DOHH2 (cell line): ENCODE results near the gene ATP6V1E1.

Source experiments
- H3F3A ChIP-seq: fragments of 200-600 bp; sonication (generic), shearing (Covaris generic); 2 replicates; pipeline ENCODE4 v1.6.0; 2016; ENCODE audit warnings: antibody characterized with exemption, mild to moderate bottlenecking; ENCODE audit not compliant: control insufficient read depth, insufficient read depth
- H3K27ac ChIP-seq: fragments of 200-600 bp; sonication (generic); 2 replicates; pipeline ENCODE4 v1.5.1; 2014; ENCODE audit warnings: low read depth, mild to moderate bottlenecking, low read length, moderate library complexity
- H3K27me3 ChIP-seq: fragments of 200-600 bp; sonication (generic); 2 replicates; pipeline ENCODE4 v1.6.1; 2014; ENCODE audit warnings: mild to moderate bottlenecking, low read length, mixed read lengths; ENCODE audit not compliant: control insufficient read depth
- H3K36me3 ChIP-seq: fragments of 200-600 bp; sonication (generic); 2 replicates; pipeline ENCODE4 v1.6.1; 2014; ENCODE audit warnings: mild to moderate bottlenecking, low read length, moderate library complexity, mixed read lengths; ENCODE audit not compliant: control insufficient read depth
- H3K4me1 ChIP-seq: fragments of 200-600 bp; sonication (generic); 2 replicates; pipeline ENCODE4 v1.6.1; 2014; ENCODE audit warnings: mild to moderate bottlenecking, low read length, mixed read lengths; ENCODE audit not compliant: control insufficient read depth
- H3K4me2 ChIP-seq: fragments of 200-600 bp; sonication (generic); 2 replicates; pipeline ENCODE4 v1.6.0; 2014; ENCODE audit warnings: mild to moderate bottlenecking, low read length, moderate library complexity
- H3K4me3 ChIP-seq: fragments of 200-600 bp; sonication (generic); 2 replicates; pipeline ENCODE4 v1.5.1; 2014; ENCODE audit warnings: mild to moderate bottlenecking, low read length, mixed read lengths
- H3K79me2 ChIP-seq: fragments of 200-600 bp; sonication (generic); 2 replicates; pipeline ENCODE4 v1.6.1; 2014; ENCODE audit warnings: mild to moderate bottlenecking, low read length, mixed read lengths; ENCODE audit not compliant: control insufficient read depth
- H3K9me2 ChIP-seq: fragments of 200-600 bp; sonication (generic); replicated peaks from 2 replicates; pipeline ENCODE4 v1.6.1; 2014; ENCODE audit warnings: mild to moderate bottlenecking, low read length, mixed read lengths; ENCODE audit not compliant: control insufficient read depth
- H3K9me3 ChIP-seq: fragments of 200-600 bp; sonication (generic); 2 replicates; pipeline ENCODE4 v1.6.1; 2014; ENCODE audit warnings: antibody characterized with exemption, low read length, mixed read lengths; ENCODE audit not compliant: control insufficient read depth, insufficient read depth
- H4K20me1 ChIP-seq: fragments of 200-600 bp; sonication (generic); 2 replicates; pipeline ENCODE4 v1.6.0; 2014; ENCODE audit warnings: low read depth, mild to moderate bottlenecking, antibody characterized with exemption, low read length, moderate library complexity; ENCODE audit not compliant: control insufficient read depth, insufficient read depth
- CTCF ChIP-seq: fragments of 200-600 bp; sonication (generic); IDR thresholded peaks from one replicate; pipeline ENCODE4 v1.5.1; 2014; ENCODE audit warnings: antibody characterized with exemption, mild to moderate bottlenecking, low read depth, low read length; ENCODE audit not compliant: poor library complexity, severe bottlenecking
- EZH2phosphoT487 ChIP-seq: fragments of 200-600 bp; sonication (generic); IDR thresholded peaks from 2 replicates; pipeline ENCODE4 v1.6.1; 2017; ENCODE audit warnings: borderline replicate concordance, mild to moderate bottlenecking, antibody characterized with exemption, low read length, moderate library complexity, mixed read lengths

ATP6V1E1 gene

GRCh38 chr22:17589810-17590375, 38.7 kb downstream of the ATP6V1E1 start:
- H3F3A ChIP-seq: no peaks in the 10 kb centered on the region; the same call in 1 of the 2 replicates

GRCh38 chr22:17588606-17589005, 39.9 kb downstream of the ATP6V1E1 start:
- Histone ChIP-seq H3K4me2 (no peak overlapping the region), H3K4me1 (peaks cover 9% of the 10 kb centered on the region), H3K79me2 (peaks cover 7% of the 10 kb centered on the region), H3K9me2 (no peaks in the 10 kb centered on the region), H3K27ac (no peak overlapping the region), H3K4me3 (no peak overlapping the region), H3K9me3 (no peaks in the 10 kb centered on the region), H4K20me1 (no peaks in the 10 kb centered on the region), H3F3A (no peaks in the 10 kb centered on the region), H3K27me3 (no peaks in the 10 kb centered on the region), H3K36me3 (peaks cover 32% of the 10 kb centered on the region)
- TF ChIP-seq EZH2phosphoT487 (no peak), CTCF (no peak)

More at GRCh38 chr22:17589810-17590375, 38.7 kb downstream of the ATP6V1E1 start:
- Histone ChIP-seq H3K36me3 (peaks cover 41% of the 10 kb centered on the region), H3K4me3 (no peak overlapping the region), H3K9me3 (no peaks in the 10 kb centered on the region), H3K9me2 (no peaks in the 10 kb centered on the region), H3K4me2 (no peak overlapping the region), H4K20me1 (no peaks in the 10 kb centered on the region), H3K79me2 (peaks cover 16% of the 10 kb centered on the region), H3K4me1 (peaks cover 21% of the 10 kb centered on the region), H3K27ac (no peak overlapping the region; the same call in 1 of the 2 replicates), H3K27me3 (no peaks in the 10 kb centered on the region)
- TF ChIP-seq EZH2phosphoT487: no peak
- no peak for TF ChIP-seq CTCF

GRCh38 chr22:17587629-17588028, 40.9 kb downstream of the ATP6V1E1 start:
- no peak overlapping the region for H3K4me3 ChIP-seq
- no peaks in the 10 kb centered on the region for H3K4me1 ChIP-seq
- no peaks in the 10 kb centered on the region for H3F3A ChIP-seq
- no peaks in the 10 kb centered on the region for H3K9me3 ChIP-seq
- H3K79me2 ChIP-seq: no peaks in the 10 kb centered on the region
- peaks cover 23% of the 10 kb centered on the region for H3K36me3 ChIP-seq
- H3K27ac ChIP-seq: no peak overlapping the region
- TF ChIP-seq CTCF (no peak), EZH2phosphoT487 (no peak)
- H3K27me3 ChIP-seq: no peaks in the 10 kb centered on the region
- no peaks in the 10 kb centered on the region for H3K9me2 ChIP-seq
- H3K4me2 ChIP-seq: no peak overlapping the region
- no peaks in the 10 kb centered on the region for H4K20me1 ChIP-seq
